CD4-positive, alpha-beta T cell treated with Interleukin-4 for 1 hour (primary cell): ENCODE measurements around the gene GMEB2.

Experiments used
- DNase-seq, 2 donors: peaks; one replicate each; pipeline ENCODE4 v3.0.0-alpha.2; 2020 to 2022

Gene GMEB2

DNA sequence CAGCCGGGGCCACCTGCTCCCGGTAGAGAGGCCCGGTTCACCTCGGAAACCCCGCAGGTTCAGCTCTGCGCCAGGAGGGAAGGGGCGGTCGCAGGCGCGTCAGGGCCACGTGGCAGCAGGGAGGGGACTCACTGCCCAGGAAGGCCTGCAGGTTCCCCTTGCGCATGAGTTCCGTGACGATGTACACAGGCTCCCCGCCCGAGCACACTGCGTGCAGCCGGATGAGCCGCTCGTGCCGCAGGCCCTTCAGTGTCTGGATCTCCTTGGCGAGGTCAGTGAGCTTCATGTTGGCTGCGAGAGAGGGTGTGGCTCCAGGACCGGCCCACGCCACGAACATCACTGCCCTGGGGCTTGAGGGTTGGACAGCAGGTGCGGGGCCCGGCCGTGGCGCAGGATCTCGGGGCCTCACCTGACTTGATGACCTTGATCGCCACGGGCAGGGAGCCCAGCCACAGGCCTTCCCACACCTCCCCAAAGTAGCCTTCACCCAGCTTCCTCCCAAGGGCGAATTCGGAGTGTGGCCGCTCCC lies 84.8 kb downstream of the GMEB2 start:
- DNase-seq: no peak

DNA sequence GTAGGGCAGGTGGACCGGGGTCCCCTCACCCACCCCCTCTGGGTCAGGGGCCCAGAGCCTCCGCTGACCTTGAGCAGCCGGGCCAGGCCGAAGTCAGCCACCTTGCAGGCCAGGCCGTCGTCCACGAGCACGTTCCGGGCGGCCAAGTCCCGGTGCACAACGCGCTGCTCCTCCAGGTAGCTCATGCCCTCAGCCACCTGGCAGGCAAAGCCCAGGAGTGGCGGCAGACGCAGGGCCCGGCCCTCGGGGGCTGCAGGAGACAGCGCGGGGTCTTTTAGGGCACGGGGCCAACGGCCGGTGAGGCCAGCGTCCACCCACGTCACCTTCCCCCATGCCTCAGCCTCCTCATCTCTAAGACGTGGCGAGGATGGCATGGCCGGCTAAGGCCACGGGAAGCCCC lies 85.5 kb downstream of the GMEB2 start:
- no peak for DNase-seq

DNA sequence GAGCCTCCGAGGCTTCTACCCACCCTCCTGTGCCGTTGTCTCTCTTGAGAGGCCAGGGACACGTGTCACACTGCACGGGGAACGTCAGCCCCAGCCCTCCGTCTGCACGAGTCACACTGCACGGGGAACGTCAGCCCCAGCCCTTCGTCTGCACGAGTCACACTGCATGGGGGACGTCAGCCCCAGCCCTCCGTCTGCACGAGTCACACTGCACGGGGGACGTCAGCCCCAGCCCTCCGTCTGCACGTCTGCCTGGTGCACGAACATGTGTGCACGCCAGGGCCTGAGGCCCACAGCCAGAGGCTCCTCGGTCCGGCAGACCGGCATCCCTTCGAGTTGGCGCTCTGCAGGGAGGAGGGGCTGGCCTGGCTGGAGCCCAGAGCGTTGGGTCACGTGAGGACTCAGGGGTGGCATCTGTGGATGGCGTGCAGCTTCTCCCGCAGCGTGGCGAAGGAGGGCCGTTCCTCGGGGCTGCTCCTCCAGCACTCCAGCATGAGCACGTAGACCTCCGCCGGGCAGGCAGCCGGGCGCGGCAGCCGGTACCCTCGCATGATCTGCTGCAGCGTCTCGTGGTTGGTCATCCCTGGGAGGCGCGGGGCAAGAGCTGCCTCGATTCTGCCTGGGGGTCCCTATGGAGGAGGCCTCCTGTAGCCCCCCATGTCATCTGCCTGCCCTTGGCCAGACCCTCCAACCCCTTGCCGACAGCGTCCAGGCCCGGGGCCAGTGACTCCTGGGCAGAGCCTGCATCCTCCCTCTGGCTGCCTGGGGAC lies 86.3 kb downstream of the GMEB2 start:
- DNase-seq: no peak

- DNase-seq: no peak
Measured at GRCh38 chr20:63539441-63540370, 87.2 kb downstream of the GMEB2 start.

DNA sequence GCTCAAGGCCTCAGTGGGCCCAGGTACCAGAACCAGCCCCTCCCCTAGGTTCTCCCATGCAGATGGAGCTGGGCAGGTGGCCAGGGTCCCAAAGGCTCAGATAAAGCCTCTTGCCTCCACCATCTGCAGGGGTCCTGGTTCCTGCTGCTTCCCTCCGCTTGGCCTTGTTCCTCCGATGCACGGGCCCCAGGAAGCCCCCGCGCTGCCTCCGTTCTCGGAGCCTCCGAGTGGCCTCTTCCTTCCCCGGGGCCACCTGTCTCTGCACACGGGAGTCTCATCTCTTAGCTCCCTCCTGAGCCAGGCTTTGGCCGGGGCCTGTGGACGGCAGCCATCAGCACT lies 87.8 kb downstream of the GMEB2 start:
- DNase-seq: no peak

- DNase-seq: peak; percentile 57 to 68
Measured at GRCh38 chr20:63538204-63539091, 88.5 kb downstream of the GMEB2 start.
